Hepatic stellate cell (primary cell): ENCODE results near the gene DDX20.

Experiments used
- DNase-seq: peaks from one replicate; pipeline ENCODE4 v3.0.0; 2011; ENCODE audit warnings: low spot score

DDX20 gene

DNA sequence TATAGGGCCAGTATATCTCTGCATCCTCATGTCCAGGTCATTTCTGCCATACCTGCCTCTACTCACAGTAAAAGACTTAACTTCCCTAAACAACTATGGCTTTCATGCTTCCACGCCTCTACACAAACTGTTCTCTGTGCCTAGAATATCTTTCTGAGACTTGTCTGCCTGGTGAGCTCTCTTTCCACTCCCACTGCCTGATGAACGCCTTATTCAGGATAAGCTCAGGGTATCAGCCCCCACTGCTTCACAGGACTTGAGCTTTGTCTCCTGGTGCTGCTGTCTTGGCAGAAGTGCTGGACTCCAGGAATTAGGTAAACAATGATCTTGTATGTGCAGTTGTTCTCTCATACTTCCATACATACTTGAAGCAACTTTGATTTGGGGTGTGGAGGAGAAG, 4.8 kb upstream of the DDX20 start:
- no peak for DNase-seq

DNA sequence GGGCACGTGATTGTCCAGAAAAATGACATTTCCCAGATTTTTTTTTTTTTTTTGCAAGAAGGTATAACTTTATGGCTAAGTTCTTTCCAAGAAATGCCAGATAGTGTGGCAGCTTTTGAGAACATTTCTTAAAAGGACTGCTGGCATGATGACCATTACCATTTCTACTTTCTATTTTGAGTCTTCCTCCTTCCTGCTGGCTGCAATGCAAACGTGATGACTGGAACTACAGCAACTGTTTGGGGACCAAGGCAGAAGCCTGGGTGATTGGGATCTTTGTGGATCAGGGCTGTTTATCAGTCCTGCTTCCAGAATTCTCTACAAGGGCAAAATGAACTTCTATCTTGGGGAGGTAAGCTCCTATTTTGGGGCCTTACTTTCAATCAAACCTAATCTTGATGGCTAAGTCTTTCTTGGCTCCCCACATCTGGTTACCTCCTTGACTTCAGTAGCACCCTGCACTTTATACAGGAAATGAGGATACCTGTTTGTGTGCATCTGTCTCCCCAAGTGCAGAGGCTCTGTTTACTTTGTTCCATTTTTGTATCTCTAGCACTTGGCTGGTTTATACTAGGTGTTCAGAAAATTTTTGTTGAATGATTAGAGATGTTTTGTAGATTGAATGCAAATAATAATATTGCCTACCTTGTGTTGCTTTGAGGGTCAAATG, 3.7 kb upstream of the DDX20 start:
- no peak for DNase-seq

DNA sequence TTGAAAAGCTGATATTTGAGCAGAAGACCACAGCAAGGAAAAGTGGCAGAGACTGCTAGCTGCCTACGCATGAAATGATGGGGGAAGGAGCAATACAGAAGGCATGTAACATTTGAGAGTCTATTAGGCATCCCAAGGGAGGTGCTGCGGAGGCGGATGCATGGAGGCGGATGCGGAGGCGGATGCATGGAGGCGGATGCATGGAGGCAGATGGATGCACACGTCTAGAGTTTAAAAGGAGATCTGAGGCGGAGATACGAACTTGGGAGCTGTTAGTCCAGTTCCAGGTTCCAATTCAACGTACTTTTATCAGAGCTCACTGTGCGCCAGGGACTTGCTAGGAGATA, 744 bp upstream of the DDX20 start:
- DNase-seq: peak; percentile 75

DNA sequence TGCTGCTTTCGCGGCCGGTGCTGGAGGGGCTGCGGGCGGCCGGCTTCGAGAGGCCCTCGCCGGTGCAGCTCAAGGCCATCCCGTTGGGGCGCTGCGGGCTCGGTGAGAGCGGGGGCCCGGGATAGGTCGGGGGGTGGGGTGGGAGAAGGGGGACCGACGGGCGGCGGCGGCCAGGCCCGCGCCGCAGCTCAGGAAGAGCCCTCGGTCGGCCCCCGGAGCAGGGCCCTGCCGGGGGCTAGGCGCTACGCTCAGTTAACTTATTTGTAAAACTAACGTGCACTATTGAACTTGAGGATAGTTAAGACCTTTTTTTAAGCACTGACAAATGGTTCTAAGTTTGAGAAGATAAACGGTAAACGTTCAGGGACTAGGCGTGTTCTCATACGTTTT, 418 bp downstream of the DDX20 start:
- no peak for DNase-seq

DNA sequence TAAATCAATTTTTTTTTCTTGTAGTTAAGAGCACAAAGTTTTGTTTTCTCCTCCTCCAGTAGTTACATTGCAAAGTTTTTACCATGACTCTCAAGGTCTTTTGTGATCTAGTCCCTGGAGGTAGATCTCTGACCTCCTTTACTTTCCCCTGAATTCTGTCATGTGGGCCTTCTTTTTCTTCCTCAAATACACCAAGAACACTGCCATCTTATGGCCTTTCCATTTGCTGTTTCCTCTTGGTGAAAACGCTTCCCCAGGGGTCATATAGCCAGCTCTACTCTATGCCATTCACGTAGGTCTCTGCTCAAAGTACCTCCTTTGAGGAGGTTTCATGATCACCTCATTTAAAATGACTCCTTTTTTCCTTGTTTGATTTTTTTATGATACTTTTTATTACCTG, 2.7 kb downstream of the DDX20 start:
- DNase-seq: no peak

DNA sequence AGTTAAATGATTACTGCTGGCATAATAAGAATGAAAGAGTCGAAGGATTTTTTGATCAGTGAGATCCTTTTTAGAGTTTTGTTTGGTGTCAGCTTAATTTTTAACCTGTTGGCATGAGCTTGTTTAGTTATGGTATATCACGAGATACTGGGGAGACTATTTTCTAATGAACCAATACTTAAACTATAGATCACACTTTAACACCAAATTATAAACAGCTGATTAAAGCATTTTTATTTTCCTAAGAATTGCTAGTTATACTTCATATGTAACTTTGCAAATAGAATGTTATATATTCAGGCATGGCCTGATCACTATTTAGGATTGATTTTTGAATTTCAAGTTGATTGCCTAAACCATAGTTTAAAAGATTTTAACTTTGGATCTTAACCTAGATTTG, 6.0 kb downstream of the DDX20 start:
- no peak for DNase-seq

DNA sequence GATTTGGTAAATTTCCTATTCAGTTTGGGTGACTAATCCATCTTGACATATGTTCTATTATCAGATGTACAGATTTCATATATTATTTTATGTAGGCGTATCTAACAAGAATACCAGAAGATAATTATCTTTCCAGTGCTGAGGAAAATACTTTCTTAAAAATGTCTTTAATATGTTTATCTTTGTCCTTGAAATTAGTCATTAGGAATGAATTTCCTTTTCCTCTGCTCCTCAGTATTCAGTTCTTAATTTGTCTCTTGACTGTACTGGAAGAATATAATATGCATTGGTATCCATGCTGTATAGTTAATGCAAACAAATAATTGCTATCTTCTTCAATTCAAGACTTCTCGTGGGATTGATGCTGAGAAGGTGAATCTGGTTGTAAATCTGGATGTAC, 6.6 kb downstream of the DDX20 start:
- no peak for DNase-seq

DNA sequence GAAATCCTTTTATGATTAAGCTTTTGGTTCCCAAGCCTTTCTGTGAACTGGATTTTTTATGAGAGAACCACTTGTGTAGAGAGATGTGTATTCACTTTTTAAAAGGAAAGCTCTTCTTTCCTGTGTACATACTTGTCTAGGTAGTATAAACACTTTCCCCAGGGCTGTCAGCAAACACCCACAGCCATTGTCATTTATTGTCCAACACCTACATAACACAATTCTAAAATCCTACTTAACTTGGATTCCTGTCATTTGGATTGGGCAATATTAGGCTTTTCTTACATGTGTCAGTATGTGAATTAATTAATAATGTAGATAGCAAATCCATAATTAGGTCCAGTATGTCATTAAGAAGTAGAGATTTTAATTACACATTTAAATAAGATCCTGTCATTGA, 12.3 kb downstream of the DDX20 start:
- no peak for DNase-seq

DNA sequence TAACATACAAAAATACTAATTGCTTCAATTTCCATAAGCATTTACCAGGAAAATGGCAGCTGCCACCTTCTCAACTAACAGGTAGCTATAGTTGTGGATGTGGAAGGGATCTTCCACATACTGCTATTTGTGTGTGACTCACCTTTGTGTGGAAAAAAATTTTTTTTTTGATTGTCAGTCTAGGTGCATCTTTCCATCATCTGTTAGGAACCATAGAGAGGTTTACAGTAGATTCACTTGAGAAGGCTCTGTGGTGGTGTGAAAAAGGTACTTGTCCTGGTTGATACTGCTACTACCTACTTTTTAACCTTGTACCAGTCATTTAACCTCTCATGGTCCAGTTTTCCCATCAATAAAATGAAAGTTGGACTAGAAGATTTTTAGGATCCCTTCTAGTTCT, 12.9 kb downstream of the DDX20 start:
- DNase-seq: no peak

DNA sequence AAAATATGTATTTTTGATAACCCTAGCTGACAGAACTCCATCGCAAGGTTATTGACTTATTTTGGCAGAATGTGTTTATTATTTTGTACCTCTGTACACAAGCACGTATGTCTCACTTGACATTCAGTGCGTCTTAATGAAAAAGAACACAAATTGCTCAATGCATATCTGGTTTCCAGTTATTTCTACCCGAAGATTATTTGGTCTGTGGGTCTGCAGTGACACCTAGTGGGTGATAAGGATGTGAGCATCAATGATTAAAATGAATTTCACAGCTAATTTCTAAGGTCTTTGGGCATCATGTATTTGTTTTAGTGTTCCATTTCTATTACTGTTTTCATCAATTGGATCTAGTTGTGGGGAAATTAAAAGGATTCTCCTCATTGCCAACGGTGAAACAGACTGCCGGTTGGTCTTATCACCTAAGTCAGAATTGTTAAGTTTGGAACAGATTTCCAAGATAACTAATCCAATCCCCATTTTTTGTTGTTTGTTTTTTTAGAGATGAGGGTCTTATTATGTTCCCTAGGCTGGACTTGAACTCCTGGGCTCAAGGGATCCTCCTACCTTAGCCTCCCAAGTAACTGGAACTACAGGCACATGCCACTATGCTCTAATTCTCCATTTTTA, 13.9 kb downstream of the DDX20 start:
- DNase-seq: peak; percentile 36

DNA sequence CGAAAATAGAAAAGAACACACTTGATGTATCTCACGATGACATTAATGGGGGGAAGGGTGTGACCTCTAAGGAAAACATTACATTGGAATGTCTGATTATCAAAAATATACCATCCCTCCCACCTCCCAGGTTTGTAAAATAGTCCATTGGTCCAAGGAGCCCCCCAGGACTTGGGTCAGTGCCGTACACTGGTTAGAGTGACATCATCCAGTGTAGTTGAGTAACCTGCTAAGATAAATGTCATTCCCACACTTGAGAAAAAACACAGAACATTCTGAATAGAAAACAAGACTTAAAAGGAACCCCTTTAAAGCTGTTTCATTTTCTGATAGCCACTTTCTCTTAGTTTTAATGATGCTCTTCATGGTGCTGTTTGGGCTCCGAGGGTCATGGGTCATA, 15.2 kb downstream of the DDX20 start:
- DNase-seq: no peak

DNA sequence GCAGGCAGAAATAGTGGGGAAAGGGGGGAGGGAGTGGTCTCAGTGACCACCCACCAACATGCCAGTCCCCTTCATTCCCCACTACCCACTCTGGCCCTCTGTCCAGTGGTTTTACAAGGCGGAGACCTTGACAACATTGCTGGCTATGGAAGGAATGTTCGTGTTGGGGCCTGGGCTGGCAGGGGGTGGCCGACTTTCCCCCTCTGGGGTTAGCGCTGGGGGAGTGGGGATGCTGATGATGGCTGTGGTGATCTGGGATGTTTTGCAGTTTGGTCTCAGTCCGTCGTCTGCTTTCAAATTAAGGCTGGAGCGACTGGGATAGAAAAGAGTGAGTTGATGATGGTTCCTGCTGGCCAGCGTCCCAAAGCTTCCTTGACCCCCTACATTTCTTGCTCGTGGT, 20.3 kb downstream of the DDX20 start:
- DNase-seq: no peak

DNA sequence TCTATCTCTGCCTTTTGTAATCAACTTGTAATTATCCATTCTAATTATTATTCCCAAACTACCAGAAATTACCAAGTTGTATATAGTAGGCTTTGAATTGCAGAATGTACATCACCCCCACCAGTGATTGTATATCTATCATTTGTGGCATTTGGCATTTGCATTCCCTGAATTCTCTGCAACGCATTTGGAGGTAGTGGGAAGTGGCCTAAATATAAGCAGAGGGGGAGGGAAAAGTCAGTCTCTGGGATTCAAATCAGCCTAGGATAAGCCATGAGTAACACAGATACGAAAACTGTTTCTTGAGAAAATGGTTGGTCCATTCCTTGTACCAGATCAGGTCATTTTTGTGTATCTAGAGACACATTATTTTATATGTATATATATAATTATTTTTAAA, 20.7 kb downstream of the DDX20 start:
- DNase-seq: peak; percentile 51

DNA sequence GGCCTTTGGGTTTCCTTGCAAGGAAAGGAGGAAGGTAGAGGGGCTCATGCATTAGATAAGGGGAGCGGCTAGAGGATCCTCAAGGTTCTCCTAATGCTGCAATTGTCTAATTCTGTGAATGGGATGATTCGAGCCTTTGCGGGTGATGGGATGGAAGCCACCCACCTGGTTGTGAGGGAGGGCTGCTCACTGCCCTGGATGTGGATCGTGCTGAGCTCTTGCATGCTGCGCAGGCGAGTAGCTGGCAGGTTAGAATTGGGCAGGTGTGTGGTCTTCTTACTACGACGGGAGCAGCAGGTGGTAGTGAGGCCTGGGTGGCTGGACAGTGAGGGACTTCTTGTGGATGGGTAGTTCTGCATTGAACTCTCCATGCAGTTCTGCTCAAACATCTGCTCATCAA, 21.2 kb downstream of the DDX20 start:
- no peak for DNase-seq

DNA sequence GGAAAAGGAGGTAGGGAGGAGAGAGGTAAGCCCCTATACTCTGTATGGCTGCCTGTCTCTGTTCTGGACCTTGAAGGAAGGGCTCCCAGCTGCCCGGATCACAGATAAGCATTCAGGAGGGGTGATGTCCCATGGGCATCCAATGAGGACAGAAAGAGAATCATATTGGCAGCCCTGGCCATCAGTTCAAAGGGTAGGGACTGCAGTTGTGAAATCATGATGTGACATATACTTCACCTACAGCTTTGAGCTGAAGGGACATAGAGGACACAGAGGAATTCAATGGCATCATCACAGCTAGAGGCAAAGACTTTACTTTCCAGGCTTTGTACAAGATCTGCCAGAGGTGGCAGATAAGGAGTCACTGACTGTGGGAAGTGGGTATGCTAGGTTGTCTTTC, 21.6 kb downstream of the DDX20 start:
- no peak for DNase-seq

DNA sequence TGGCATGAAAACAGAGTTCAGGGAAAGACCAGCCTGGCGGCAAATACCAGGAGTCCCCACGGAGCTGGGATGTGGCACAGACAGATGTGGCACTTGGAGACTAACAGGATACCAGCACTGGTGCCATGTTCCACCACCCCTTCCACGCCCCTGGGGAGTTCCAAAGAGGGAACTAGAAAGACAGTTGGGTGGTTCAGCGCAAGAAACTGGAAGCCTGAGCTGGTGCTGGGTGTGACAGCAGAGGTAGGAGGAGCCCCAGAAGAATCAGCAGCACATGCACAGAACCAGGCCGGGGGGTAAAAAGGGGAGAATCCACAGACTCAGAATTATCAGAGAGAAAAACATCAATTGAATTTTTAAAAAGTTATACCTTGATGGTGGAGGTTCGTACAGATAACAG, 22.4 kb downstream of the DDX20 start:
- no peak for DNase-seq

DNA sequence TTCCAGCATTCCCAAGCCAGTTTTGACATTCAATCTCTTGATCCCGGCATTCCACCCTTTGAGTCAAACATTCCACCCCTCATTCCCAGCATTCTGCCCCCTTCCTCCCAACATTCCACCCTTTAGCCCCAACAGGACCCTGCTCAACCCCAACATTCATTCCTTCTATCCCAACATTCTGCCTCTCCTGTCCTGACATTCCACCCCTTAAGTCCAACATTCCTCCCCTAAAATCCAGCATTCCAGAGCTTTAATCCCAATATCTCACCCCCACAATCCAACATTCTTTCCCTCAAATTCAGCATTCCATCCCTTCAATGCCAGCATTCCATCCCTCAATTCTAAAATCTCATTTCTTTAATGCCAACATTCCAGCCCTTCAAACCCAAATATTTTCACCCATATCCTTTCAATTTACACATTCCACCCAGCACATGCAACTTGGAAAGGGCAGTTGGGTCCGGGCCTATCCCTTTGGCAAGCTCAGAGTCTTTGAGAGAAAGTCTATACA, 22.9 kb downstream of the DDX20 start:
- peak; percentile 51 for DNase-seq

DNA sequence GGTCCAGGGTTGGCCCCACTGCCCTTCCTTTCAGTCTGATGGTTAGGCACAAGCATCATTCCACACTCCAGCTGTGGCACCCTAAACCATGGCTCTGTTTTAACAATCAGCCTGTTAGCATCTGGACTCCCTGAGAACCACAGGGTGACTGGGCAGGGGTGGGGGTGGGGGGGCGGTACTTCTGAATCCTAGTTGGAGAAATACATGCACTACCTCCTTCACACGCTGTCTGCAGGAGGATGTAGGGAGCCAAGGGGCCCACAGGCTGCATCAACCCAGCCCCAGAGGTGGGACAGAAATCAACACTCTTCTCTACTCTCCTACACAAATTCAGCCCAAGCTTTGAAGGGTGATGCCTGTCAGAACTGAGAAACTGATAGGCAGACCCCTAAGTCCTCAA, 23.8 kb downstream of the DDX20 start:
- DNase-seq: no peak

DNA sequence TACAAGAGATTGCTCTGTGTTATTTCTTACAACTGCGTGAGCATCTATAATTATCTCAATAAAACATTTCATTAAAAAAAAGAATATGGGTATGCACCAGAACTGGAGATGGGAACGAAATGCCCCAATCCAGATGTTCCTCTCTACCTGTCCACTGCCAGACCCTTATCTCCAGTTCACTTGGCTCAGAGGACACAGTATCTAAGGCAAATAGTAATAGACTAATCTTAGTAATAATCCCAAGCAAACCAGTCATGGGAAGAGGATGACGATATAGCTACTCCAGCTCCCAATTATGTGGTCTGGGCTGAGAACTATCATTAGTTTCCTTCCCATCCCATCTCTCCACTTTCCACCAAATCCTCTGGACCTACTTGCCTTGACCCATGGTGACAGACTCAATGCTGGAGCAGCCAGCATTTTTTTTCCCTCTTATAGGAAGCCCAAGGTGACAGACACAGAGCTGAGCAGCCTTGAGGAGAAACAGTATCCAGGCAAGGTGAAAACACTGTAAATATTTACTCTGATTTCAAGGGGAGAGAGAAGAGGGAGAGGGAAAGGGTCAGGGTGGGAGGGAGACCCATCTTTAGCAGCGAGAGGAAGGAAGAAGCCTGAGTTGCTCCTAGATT, 28.7 kb downstream of the DDX20 start:
- no peak for DNase-seq

DNA sequence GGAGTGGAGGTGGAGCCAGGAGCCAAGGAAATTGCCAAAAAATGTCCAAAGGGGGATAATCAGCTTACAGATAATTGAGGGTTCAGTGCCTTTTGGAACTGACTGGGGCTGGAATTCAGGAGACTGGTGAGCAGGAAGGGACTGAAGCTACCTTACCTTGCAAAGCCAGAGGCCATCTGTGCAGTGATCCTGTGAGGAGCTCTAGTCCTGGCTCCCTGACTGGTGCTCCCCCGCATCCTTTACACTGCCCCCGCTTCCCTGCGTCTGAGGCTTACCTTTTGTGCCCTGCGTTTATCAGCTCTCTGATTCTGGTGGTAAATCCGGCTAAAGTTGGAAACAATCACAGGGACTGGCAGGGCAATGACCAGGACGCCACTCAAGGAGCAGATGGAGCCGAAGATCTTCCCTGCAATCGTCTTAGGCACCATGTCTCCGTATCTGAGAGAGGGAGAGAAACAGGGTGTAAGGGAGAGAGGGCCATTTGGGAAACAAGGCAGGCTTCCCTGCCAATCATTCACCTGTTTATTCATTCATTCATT, 31.0 kb downstream of the DDX20 start:
- no peak for DNase-seq

DNA sequence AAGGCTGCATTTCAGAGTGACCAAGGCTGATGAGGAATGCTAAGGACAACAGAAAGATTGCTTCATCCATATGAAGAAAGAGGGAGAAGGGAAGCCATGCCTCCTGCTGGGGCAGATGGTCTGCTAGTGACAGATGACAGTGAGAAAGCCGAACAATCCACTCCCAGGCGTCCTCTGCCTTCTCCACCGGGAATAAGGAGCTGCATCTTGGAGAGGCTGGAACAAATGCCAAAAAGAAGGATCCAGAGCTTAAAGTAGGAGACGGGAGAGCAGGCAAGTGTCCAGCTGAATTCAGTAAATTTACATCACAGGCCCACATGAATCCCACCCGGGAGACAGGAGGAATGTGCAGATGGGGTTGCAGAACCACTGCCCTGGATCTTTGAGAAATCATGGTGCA, 33.4 kb downstream of the DDX20 start:
- peak; percentile 45 for DNase-seq

DNA sequence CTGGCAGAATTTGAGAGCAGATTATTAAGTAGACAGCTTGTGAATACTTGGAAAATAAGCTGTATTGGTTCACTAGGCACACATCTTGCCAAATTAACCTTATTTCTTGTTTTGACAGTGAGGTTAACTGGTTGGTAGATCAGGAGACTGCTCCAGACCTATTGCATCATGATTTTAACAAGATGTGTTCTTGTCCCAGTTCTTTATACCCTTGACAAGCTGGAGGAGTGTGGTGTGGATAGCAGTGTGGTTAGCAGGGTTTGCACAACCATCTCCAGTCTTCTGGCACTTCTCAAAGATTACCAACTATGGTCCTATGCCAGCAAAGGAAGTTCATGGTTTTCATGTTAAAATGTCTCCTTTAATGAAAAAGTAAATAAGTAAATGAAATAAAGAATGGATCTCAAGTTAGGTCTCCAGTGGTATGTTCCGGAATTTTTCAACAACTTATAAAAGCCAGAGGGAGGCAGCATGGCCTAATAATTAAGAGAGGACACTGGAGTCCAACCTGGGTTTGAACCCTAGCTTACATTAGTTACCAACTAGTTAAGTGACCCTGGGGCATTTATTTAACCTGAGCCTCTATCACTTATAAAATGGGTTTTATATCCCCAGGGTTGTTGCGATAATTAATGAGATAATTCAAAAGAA, 34.1 kb downstream of the DDX20 start:
- peak; percentile 37 for DNase-seq

DNA sequence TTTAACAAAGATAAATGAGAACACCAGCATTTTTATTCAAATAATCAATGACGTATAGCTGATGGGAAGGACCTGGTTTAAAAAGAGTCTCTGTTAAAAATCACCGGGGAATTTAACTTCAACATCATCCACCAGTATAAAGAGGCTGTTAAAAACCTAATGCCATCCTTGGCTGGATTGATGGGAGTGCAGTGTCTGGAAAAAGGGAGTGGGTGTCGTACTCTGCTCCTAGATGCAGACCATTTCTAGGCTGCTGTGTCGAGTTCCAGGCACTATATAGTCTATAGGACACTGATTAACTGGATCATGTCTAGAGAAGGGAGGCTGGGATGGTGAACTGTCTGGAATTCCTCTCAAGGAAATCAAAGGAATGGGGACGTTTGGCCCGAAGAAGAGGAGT, 36.1 kb downstream of the DDX20 start:
- DNase-seq: no peak
